IMR-90 (cell line): ENCODE results near the gene SNX33. TPM values are rescaled to one million over a fixed set of nuclear protein-coding genes. Genes with fewer than 3 reads are reported as not detected.

ENCODE experiments used
- ATAC-seq: fragments of 200-7000 bp; cut with Tn5 transposase; 2 replicates; pipeline ENCODE4 v1.9.1; 2020; ENCODE audit warnings: low read depth, mild to moderate bottlenecking, moderate library complexity
- BruUV-seq: library from RNA; stranded (reverse); fragments of 400-500 nt; replicated peaks from 2 replicates; lab custom pipeline; 2021; lab: Mats Ljungman, UMichigan
- CTCF ChIA-PET: fragments of 300-600 bp; formaldehyde crosslinking; extraction: SDS; loops from one replicate; lab custom pipeline; 2021; ENCODE audit warnings: antibody characterized with exemption; lab: Yijun Ruan, JAX
- POLR2A ChIA-PET: fragments of 300-600 bp; sonication (Branson Sonifier 250); formaldehyde crosslinking; loops from one replicate; lab custom pipeline; 2022; ENCODE audit warnings: antibody characterized with exemption; ENCODE audit not compliant: unreplicated experiment; lab: Charles Lee
- DNase-seq: peaks from one replicate; pipeline ENCODE4 v3.0.0; 2013
- H2AFZ ChIP-seq: replicated peaks from 2 replicates; pipeline ENCODE3; 2013; ENCODE audit warnings: low read length, mild to moderate bottlenecking; ENCODE audit not compliant: poor library complexity
- H2AK5ac ChIP-seq: 2 replicates; pipeline ENCODE4 v1.6.1; 2013; ENCODE audit warnings: low read depth, low read length, inconsistent platforms
- H2AK9ac ChIP-seq: replicated peaks from 2 replicates; pipeline ENCODE3; 2013; ENCODE audit warnings: mild to moderate bottlenecking, low read depth, low read length, moderate library complexity; ENCODE audit not compliant: poor library complexity
- H2BK120ac ChIP-seq: 2 replicates; pipeline ENCODE4 v1.6.1; 2013; ENCODE audit warnings: low read depth, low read length, inconsistent platforms
- H2BK15ac ChIP-seq: 3 replicates; pipeline ENCODE4 v1.6.1; 2013; ENCODE audit warnings: low read depth, low read length, inconsistent platforms
- H2BK20ac ChIP-seq: 2 replicates; pipeline ENCODE4 v1.6.1; 2013; ENCODE audit warnings: low read depth, mild to moderate bottlenecking, inconsistent platforms, low read length, moderate library complexity
- H2BK5ac ChIP-seq: 2 replicates; pipeline ENCODE4 v1.6.1; 2013; ENCODE audit warnings: mild to moderate bottlenecking, low read depth, low read length, inconsistent platforms; ENCODE audit not compliant: poor library complexity, severe bottlenecking
- H3K14ac ChIP-seq: replicated peaks from 2 replicates; pipeline ENCODE4 v1.6.1; 2013; ENCODE audit warnings: low read depth, low read length, inconsistent platforms
- H3K18ac ChIP-seq: 2 replicates; pipeline ENCODE4 v1.6.1; 2013; ENCODE audit warnings: low read depth, low read length, control low read depth
- H3K23ac ChIP-seq: 2 replicates; pipeline ENCODE4 v1.6.1; 2013; ENCODE audit warnings: low read depth, low read length, inconsistent platforms
- H3K27ac ChIP-seq: 2 replicates; pipeline ENCODE4 v1.5.1; 2013; ENCODE audit warnings: mild to moderate bottlenecking, control low read depth, low read length; ENCODE audit not compliant: insufficient read depth
- H3K27me3 ChIP-seq: 2 replicates; pipeline ENCODE4 v1.6.1; 2013; ENCODE audit warnings: low read length; ENCODE audit not compliant: control insufficient read depth, insufficient read depth
- H3K36me3 ChIP-seq: 2 replicates; pipeline ENCODE4 v1.6.1; 2013; ENCODE audit warnings: low read length, mixed read lengths; ENCODE audit not compliant: control insufficient read depth, insufficient read depth
- H3K4ac ChIP-seq: 2 replicates; pipeline ENCODE4 v1.6.1; 2013; ENCODE audit warnings: low read depth, low read length, inconsistent platforms
- H3K4me1 ChIP-seq: 2 replicates; pipeline ENCODE4 v1.6.1; 2013; ENCODE audit warnings: low read length, mixed read lengths; ENCODE audit not compliant: control insufficient read depth, insufficient read depth
- H3K4me2 ChIP-seq: 2 replicates; pipeline ENCODE4 v1.6.1; 2013; ENCODE audit warnings: low read depth, mild to moderate bottlenecking, control low read depth, low read length, moderate library complexity
- H3K4me3 ChIP-seq: 2 replicates; pipeline ENCODE4 v1.5.1; 2013; ENCODE audit warnings: low read depth, mild to moderate bottlenecking, control low read depth, low read length, moderate library complexity; ENCODE audit not compliant: insufficient read depth
- H3K56ac ChIP-seq: 2 replicates; pipeline ENCODE4 v1.6.1; 2013; ENCODE audit warnings: low read length, inconsistent platforms; ENCODE audit not compliant: insufficient read depth; ENCODE audit errors: extremely low read depth
- H3K79me1 ChIP-seq, 2 experiments: 2 replicates each; pipeline ENCODE4 v1.6.1; 2013; ENCODE audit warnings: low read length in 2 of 2, inconsistent platforms in 1 of 2, low read depth in 1 of 2
- H3K9ac ChIP-seq: 2 replicates; pipeline ENCODE4 v1.6.1; 2013; ENCODE audit warnings: low read depth, low read length, control low read depth
- H3K9me1 ChIP-seq: 2 replicates; pipeline ENCODE4 v1.6.1; 2013; ENCODE audit warnings: low read length, inconsistent platforms; ENCODE audit not compliant: insufficient read depth
- H3K9me3 ChIP-seq: 2 replicates; pipeline ENCODE4 v1.6.1; 2013; ENCODE audit warnings: low read length; ENCODE audit not compliant: control insufficient read depth, insufficient read depth
- H4K20me1 ChIP-seq: 2 replicates; pipeline ENCODE4 v1.6.1; 2013; ENCODE audit warnings: low read length, inconsistent platforms; ENCODE audit not compliant: insufficient read depth
- H4K5ac ChIP-seq: 2 replicates; pipeline ENCODE4 v1.6.1; 2013; ENCODE audit warnings: mild to moderate bottlenecking, low read depth, low read length, control low read depth
- H4K8ac ChIP-seq, 2 experiments: 2 replicates each; pipeline ENCODE4 v1.6.1; 2013; ENCODE audit warnings: low read depth in 2 of 2, low read length in 2 of 2, control low read depth in 1 of 2, inconsistent platforms in 1 of 2
- H4K91ac ChIP-seq: 2 replicates; pipeline ENCODE4 v1.6.1; 2013; ENCODE audit warnings: low read depth, low read length, inconsistent platforms; ENCODE audit not compliant: insufficient read depth
- BHLHE40 ChIP-seq: fragments of 150-350 bp; IDR thresholded peaks from 2 replicates; pipeline ENCODE4 v1.6.1; 2016; ENCODE audit warnings: mild to moderate bottlenecking, low read depth, low read length
- CEBPB ChIP-seq: IDR thresholded peaks from 2 replicates; pipeline ENCODE4 v1.6.1; 2012; ENCODE audit warnings: low read depth, low read length, improper control_type of control experiment
- CHD1 ChIP-seq: IDR thresholded peaks from 2 replicates; pipeline ENCODE4 v1.6.1; 2012; ENCODE audit warnings: low read depth, low read length, improper control_type of control experiment
- FOS ChIP-seq: fragments of 150-350 bp; IDR thresholded peaks from 2 replicates; pipeline ENCODE4 v1.6.1; 2016; ENCODE audit warnings: low read depth, low read length
- MAFK ChIP-seq: IDR thresholded peaks from 2 replicates; pipeline ENCODE4 v1.6.1; 2012; ENCODE audit warnings: low read depth, low read length, improper control_type of control experiment
- MAZ ChIP-seq: IDR thresholded peaks from 2 replicates; pipeline ENCODE4 v1.6.1; 2012; ENCODE audit warnings: low read depth, mild to moderate bottlenecking, low read length, improper control_type of control experiment, moderate library complexity, borderline replicate concordance
- MXI1 ChIP-seq: IDR thresholded peaks from 2 replicates; pipeline ENCODE4 v1.6.1; 2012; ENCODE audit warnings: low read depth, mild to moderate bottlenecking, low read length, moderate library complexity, borderline replicate concordance
- NFE2L2 ChIP-seq: fragments of 150-350 bp; IDR thresholded peaks from 2 replicates; pipeline ENCODE4 v1.6.1; 2016; ENCODE audit warnings: low read depth, mild to moderate bottlenecking, low read length
- POLR2A ChIP-seq: IDR thresholded peaks from 2 replicates; pipeline ENCODE4 v1.6.1; 2012; ENCODE audit warnings: mild to moderate bottlenecking, low read depth, low read length
- RCOR1 ChIP-seq: IDR thresholded peaks from 2 replicates; pipeline ENCODE4 v1.6.1; 2012; ENCODE audit warnings: mild to moderate bottlenecking, low read length, improper control_type of control experiment; ENCODE audit not compliant: insufficient replicate concordance
- RFX5 ChIP-seq: IDR thresholded peaks from 2 replicates; pipeline ENCODE4 v1.8.0; 2012; ENCODE audit warnings: low read depth, mild to moderate bottlenecking, low read length, moderate library complexity
- SMC3 ChIP-seq: fragments of 150-350 bp; IDR thresholded peaks from 2 replicates; pipeline ENCODE4 v1.6.1; 2016; ENCODE audit warnings: low read depth, mild to moderate bottlenecking, antibody characterized with exemption, low read length, moderate library complexity
- WGBS, 2 experiments: methylation state at CpG; one replicate each; pipeline versions ENCODE4 v1.1.5 to v1.1.7; 2013; ENCODE audit warnings: missing lambda C conversion rate in 2 of 2; ENCODE audit not compliant: insufficient read length in 1 of 2; ENCODE audit errors: extremely low coverage in 2 of 2; 5-methylcytosine and 5-hydroxymethylcytosine counted together
- dilution Hi-C: fragments of 300-500 bp; cut with HindIII; formaldehyde crosslinking; loops from one replicate; pipeline ENCODE4 v1.14.3; 2018; ENCODE audit warnings: low sequenced_read_pairs; ENCODE audit not compliant: unreplicated experiment
- in situ Hi-C: fragments of 300-500 bp; cut with MboI; formaldehyde crosslinking; loops from 3 replicates; pipeline ENCODE4 v1.14.3; 2019; ENCODE audit warnings: low sequenced_read_pairs, inconsistent platforms, mixed read lengths
- intact Hi-C: fragments of 100-400 bp; cut with micrococcal nuclease; formaldehyde crosslinking; loops from 2 replicates; pipeline ENCODE4 v1.10.0; 2022
- polyA plus RNA-seq, 3 experiments: library from polyadenylated mRNA; depleted of rRNA; stranded (reverse); fragments of >200 nt; gene quantifications; 2 replicates each; pipeline ENCODE4 v1.2.3, GENCODE V29; 2012; ENCODE audit warnings: low replicate concordance in 1 of 3
- total RNA-seq: library from RNA; depleted of rRNA; stranded (reverse); fragments of >200 nt; gene quantifications from 2 replicates; pipeline ENCODE4 v1.2.3, GENCODE V29; 2012
- TF ChIP-seq, protein P1 (sequence below): fragments of 150-350 bp; IDR thresholded peaks from 2 replicates; pipeline ENCODE4 v1.6.1; 2016; ENCODE audit warnings: low read depth, mild to moderate bottlenecking, low read length, moderate library complexity, borderline replicate concordance
- TF ChIP-seq, protein P2 (sequence below): fragments of 150-350 bp; IDR thresholded peaks from 2 replicates; pipeline ENCODE4 v1.6.1; 2017; ENCODE audit warnings: mild to moderate bottlenecking, antibody characterized with exemption, low read length, low read depth
- TF ChIP-seq, protein P3 (sequence below): conservative IDR thresholded peaks from 2 replicates; pipeline ENCODE4 v1.5.1; 2012; ENCODE audit warnings: mild to moderate bottlenecking, low read depth, low read length, improper control_type of control experiment

The SNX33 gene
- total and polyA plus RNA-seq, 2 of the 4 experiments (the other 2 are of a cell fraction), result 12.7 to 14.6 TPM

DNA sequence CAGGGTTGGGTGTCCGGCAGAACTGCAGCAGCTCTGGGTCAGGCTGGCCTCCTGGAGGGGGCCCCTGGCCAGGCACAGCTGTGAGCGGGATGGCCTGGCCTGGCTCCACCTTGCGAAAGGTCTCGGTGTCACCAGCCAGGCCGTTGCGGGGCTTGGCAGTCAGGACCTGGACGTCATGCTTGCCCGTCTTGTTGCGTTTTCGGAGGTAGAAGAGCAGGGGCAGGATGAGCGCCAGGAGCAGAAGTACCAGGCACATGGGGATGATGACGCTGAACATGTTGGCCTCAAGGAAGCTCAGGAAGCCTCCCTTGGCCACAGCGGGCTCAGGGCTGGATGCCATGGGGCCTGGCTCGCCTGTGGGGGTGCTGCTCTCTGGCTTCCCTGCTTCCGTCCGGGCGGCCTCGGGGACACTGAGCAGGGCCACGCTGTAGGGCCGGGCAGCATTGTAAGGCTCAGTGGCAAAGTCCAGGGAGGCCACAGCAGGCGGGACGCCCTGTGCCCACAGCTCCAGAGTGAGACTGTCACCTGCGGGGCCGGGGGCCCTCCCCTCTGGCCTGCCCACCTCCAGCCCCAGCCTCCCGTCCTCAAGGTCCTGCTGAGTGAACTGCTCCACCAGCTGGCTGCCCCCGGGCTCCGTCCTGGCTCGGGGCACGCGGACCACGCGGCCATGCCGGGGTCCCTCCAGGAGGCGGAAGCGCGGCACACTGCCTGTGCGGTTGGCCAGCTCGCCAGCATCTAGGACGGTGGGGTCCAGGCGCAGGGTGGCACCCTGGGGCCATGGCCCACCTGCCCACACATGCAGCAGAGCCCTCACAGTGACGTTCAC, 28.1 kb downstream of the SNX33 start:
- H2BK15ac ChIP-seq, result no peak overlapping the region
- H3K27ac ChIP-seq, result no peak overlapping the region
- no peak overlapping the region for H4K8ac ChIP-seq
- dilution Hi-C loops, result no loop called here
- POLR2A ChIA-PET, result no interaction called here
- ATAC-seq (no peak), DNase-seq (no peak)
- H3K18ac ChIP-seq, result no peak overlapping the region
- no peaks in the 10 kb centered on the region for H3K27me3 ChIP-seq
- WGBS, 2 experiments, result 97% methylated on average over 22 of the region's 41 CpGs; no CpG with 5 or more reads in 1 of the 2 experiments
- H3K9me3 ChIP-seq, result no peaks in the 10 kb centered on the region
- H3K14ac ChIP-seq, result no peak overlapping the region
- no peak overlapping the region for H2BK5ac ChIP-seq
- peaks cover 0 to 34% of the 10 kb centered on the region in 2 experiments for H3K79me1 ChIP-seq
- H2AK5ac ChIP-seq, result no peak overlapping the region
- no peak overlapping the region for H2BK120ac ChIP-seq
- no TSS peak for BruUV-seq
- H3K56ac ChIP-seq, result no peak overlapping the region
- H3K23ac ChIP-seq, result no peak overlapping the region
- peak overlapping the region; percentile 35 for H2AK9ac ChIP-seq
- H4K91ac ChIP-seq, result no peak overlapping the region
- CTCF ChIA-PET, result no interaction called here
- H3K4me2 ChIP-seq, result no peak overlapping the region
- H3K9me1 ChIP-seq, result peaks cover 29% of the 10 kb centered on the region; the same call in 1 of the 2 replicates
- H4K20me1 ChIP-seq, result peaks cover 21% of the 10 kb centered on the region
- no peak overlapping the region for H4K5ac ChIP-seq
- no peak overlapping the region for H3K4me3 ChIP-seq
- H2AFZ ChIP-seq, result no peak overlapping the region
- no peak overlapping the region for H2BK20ac ChIP-seq
- no peak overlapping the region for H3K9ac ChIP-seq
- H3K4ac ChIP-seq, result no peak overlapping the region
- intact Hi-C loops, result loop anchor here (10.0 kb wide), 1 partner anchor 51 kb away; the partner anchor contains the start of gene SNUPN
- H3K4me1 ChIP-seq, result peaks cover 23% of the 10 kb centered on the region
- peaks cover 5% of the 10 kb centered on the region; the same call in 1 of the 2 replicates for H3K36me3 ChIP-seq
- in situ Hi-C loops, result no loop called here
- TF ChIP-seq SMC3 (no peak), CHD1 (no peak), CEBPB (no peak), MAFK (no peak), BHLHE40 (no peak), POLR2A (no peak), RCOR1 (no peak), MAZ (no peak), NFE2L2 (no peak), FOS (no peak), MXI1 (no peak), RFX5 (no peak)
- TF ChIP-seq, protein P1, sequence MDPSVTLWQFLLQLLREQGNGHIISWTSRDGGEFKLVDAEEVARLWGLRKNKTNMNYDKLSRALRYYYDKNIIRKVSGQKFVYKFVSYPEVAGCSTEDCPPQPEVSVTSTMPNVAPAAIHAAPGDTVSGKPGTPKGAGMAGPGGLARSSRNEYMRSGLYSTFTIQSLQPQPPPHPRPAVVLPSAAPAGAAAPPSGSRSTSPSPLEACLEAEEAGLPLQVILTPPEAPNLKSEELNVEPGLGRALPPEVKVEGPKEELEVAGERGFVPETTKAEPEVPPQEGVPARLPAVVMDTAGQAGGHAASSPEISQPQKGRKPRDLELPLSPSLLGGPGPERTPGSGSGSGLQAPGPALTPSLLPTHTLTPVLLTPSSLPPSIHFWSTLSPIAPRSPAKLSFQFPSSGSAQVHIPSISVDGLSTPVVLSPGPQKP, result no peak
- TF ChIP-seq, protein P2, sequence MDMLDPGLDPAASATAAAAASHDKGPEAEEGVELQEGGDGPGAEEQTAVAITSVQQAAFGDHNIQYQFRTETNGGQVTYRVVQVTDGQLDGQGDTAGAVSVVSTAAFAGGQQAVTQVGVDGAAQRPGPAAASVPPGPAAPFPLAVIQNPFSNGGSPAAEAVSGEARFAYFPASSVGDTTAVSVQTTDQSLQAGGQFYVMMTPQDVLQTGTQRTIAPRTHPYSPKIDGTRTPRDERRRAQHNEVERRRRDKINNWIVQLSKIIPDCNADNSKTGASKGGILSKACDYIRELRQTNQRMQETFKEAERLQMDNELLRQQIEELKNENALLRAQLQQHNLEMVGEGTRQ, result no peak
- TF ChIP-seq, protein P3, sequence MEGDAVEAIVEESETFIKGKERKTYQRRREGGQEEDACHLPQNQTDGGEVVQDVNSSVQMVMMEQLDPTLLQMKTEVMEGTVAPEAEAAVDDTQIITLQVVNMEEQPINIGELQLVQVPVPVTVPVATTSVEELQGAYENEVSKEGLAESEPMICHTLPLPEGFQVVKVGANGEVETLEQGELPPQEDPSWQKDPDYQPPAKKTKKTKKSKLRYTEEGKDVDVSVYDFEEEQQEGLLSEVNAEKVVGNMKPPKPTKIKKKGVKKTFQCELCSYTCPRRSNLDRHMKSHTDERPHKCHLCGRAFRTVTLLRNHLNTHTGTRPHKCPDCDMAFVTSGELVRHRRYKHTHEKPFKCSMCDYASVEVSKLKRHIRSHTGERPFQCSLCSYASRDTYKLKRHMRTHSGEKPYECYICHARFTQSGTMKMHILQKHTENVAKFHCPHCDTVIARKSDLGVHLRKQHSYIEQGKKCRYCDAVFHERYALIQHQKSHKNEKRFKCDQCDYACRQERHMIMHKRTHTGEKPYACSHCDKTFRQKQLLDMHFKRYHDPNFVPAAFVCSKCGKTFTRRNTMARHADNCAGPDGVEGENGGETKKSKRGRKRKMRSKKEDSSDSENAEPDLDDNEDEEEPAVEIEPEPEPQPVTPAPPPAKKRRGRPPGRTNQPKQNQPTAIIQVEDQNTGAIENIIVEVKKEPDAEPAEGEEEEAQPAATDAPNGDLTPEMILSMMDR, result no peak
